ENCODE measurements around the gene GABRR1.

Gene GABRR1

DNA sequence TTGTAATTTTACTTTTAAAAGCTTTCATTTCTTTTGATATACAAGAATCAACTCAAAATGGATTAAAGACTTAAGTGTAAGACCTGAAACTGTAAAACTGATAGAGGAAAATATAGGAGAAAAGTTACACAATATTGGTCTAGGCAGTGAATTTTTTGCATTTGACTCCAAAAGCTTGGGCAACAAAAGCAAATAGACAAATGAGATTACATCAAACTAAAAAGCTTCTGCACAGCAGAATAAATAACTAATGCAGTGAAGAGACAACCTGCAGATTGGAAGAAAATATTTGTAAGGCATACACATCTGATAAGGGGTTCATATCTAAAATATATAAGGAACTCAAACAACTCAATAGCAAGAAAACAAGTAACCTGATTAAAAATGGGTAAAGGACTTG is 3.0 kb downstream of the GABRR1 start:
- no peak for DNase-seq

GRCh38 chr6:89212472-89212871 is 4.7 kb downstream of the GABRR1 start:
- DNase-seq, result no peak

DNA sequence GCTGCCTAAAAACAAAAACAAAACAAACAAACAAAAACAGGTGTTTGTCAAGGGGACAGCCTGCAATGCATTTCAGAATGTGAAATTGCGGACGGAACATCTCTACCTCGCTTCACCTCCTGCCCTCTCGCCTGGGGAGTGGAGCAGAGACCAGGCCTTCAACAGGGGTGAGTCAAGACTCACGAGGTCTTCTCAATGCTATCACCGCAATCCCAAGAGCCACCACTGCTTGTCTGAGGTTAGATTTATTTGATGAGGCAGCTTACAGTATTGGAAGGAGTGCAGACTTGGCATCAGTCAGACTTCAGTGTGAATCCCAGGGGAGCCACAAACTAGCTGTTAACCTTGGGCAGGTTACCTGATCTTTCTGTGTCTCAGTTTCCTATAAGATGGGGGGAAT is 7.7 kb downstream of the GABRR1 start:
- DNase-seq, result peak in 2 of 3 experiments; percentile 4 to 23

- DNase-seq, result no peak
Observed at GRCh38 chr6:89208551-89208950, 8.6 kb downstream of the GABRR1 start.

- DNase-seq, result no peak
Observed at GRCh38 chr6:89205819-89206218, 11.3 kb downstream of the GABRR1 start.

GRCh38 chr6:89204096-89204495 is 13.1 kb downstream of the GABRR1 start:
- DNase-seq, result no peak

- DNase-seq, result no peak
Observed at GRCh38 chr6:89200706-89201215, 16.4 kb downstream of the GABRR1 start.

- DNase-seq, result no peak
Observed at GRCh38 chr6:89199579-89199978, 17.6 kb downstream of the GABRR1 start.

DNA sequence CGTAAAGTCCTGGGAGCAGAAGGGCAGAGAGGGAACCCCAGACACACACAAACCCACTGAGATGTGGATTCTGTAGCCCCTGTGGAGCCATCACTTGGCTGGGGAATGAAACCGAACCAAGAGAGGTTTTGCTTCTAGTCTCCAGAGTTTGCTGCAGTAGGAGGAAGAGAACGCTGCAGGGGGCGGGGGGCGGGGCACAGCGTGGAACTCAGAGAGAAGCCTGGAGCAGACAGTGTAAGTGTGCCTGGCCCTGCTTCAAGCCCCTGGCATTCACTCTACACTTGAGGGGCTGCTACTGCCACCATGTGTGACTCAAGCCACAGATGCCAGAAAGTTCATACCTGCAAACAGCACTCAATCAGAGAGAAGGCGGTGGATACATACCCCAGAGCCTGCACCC is 18.9 kb downstream of the GABRR1 start:
- DNase-seq, result no peak

DNA sequence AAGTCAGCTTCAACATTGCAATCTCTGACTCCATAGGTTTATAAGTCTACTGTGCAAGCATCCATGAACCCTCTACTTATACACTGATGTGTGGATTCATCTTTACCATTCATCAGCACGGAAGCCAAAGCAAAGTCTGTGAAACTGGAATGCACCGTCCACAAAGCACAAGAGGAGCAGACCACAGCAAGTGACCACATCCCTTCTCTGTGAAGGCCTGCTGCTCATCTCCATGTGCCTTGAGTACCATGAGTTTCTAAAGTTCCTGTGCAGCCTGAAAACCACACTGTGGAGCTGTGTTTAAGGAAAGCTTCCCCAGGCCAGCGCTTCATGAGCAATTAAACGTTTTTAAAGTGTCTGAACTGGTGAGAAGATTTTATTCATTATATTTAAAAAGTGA is 20.0 kb downstream of the GABRR1 start:
- no peak for DNase-seq

DNA sequence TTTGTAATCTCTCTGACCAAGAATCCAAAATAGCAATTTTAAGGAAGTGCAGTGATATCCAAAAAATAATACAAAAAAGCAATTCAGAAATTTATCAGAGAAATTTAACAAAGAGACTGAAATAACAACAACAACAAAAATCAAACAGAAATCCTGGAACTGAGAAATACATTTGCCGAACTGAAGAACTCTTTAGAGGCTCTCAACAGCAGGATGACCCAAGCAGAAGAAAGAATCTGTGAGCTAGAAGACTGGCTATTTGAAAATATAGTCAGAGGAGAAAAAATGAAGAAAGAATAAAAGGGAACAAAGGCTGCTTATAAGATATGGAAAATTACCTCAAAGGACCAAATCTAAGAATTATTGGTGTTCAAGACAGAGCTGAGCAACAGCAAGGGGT is 22.6 kb downstream of the GABRR1 start:
- no peak for DNase-seq

DNA sequence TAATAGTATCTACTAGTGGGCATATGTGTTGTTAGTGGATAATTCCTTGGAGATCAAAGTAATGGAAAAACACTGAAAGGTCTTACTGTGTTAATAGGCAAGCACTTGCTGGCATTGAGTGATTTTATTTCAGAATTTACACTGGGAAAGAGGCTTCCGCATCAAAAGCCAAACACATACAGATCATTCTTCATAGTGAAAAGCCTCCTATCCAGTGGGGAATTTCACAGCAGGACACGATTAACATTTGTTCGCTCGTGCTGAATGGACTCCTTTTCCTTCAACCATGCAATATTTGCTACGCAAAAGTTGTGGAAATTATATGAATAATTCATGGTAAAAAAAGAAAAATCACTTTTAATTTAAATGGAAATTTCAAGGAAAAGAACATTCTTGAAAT is 26.4 kb downstream of the GABRR1 start:
- no peak for DNase-seq

- no peak for DNase-seq
Observed at GRCh38 chr6:89187504-89187903, 29.7 kb downstream of the GABRR1 start.

DNA sequence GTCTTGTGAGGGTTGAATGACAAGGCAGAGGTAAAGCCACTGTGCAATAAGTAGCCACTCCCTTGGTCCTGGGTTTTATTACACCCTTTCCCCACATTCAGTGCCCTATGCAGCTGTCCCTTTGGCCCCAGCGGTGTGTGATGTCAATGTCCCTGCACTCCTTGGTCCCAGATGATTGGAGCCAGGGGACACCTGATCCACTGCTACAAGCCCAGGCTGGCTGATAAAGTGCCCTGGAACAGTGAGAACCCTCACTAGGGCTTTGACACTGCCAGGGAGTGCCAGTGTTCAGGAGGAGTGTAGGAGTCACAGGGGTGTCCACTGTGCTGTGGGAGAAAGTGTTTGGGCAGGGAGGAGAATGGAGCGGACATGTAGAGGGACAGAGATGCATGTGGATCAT is 30.4 kb downstream of the GABRR1 start:
- DNase-seq, result no peak

- DNase-seq, result no peak
Observed at GRCh38 chr6:89184344-89184743, 32.8 kb downstream of the GABRR1 start.

GRCh38 chr6:89183294-89183693 is 33.9 kb downstream of the GABRR1 start:
- DNase-seq, result no peak

DNA sequence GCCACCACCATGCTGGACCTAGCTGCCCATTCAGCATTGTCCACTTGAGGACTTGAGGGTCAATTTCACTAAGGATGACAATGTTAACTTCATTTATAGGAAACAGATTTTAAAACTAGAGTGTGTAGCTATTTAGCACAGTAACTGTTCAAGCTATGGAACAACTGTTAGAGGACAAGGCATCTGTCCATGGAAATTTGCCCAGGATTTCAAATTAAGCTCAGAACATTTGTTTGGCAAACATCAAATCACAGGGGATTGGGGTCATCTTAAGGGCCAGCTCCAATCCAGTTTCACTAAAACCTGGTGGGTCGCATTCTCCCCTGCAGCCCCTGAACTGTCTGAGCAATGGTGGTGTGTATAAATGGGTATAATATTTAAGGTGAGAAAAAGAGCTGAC is 36.2 kb downstream of the GABRR1 start:
- DNase-seq, result no peak

DNA sequence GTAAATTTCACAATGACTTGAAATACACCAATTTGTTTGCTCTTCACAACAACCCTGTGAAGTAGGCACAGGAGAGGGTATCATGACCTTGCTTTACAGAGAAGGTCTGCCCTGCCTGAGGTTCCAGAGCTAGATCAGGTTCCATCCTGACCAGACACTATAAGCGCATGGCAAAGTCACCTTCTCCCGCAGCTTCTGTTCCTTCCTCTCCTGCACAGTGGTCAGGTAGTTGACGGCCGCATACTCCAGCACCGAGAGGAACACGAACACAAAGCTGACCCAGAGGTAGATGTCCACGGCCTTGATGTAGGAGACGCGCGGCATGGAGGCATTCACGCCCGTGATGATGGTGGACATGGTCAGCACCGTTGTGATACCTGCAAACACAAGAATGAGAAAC is 37.0 kb downstream of the GABRR1 start:
- DNase-seq, result no peak

- no peak for DNase-seq
Observed at GRCh38 chr6:89173634-89174033, 43.5 kb downstream of the GABRR1 start.

DNA sequence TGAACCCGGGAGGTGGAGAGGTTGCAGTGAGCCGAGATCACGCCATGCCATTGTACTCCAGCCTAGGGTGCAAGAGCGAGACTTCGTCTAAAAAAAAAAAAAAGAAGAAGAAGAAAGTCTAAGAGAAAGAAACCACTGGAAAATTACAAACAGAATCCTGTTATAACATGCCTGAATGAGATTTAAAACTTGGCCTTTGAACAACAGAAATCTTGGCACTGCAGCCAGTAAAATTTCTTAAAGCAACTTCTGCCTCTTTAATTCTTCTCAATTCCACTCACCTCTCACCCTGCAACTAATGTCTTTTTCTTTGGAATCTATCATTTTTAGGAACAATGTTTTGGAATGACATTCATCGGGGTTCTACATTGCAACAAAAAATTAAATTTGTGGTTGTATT is 45.0 kb downstream of the GABRR1 start:
- DNase-seq, result no peak

DNA sequence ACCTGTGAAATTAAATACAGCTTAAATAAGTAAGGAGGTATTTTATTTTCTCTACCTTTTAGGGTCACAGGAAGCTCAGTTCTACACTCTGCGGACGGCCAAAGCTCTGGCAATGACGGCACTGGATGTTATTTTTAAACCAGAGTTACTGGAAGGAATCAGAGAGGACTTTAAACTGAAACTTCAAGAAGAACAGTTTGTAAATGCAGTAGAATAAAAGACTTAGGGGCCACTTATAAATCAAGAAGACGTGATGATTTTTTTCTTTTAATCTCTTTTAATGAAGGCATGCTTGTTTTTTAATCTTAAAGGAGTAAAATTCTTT is 55.1 kb downstream of the GABRR1 start:
- no peak for DNase-seq

GRCh38 chr6:89161326-89162046 is 55.7 kb downstream of the GABRR1 start:
- DNase-seq, result no peak

- no peak for DNase-seq
Observed at GRCh38 chr6:89160331-89161092, 56.6 kb downstream of the GABRR1 start.

DNA sequence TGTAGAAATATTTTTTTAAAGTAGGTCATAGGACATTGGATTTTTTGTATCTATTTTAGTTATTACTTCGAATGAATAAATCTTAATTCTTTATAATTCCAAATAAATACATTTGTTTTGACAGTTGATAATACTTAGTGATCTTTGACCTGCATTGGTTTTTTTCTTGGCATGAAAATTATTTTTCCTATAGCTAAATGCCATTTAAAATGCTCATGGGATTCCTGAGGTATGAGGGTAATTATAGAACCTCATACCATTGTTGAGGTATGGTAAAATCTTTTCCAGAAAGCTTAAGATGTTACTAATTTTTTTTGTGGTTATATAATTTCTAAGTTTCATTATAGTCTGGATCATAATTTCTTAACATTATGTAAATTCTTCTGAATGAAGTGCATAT is 63.0 kb downstream of the GABRR1 start:
- DNase-seq, result no peak
